ENCODE measurements around the gene KMT5B. TPM values are rescaled to one million over a fixed set of nuclear protein-coding genes. Genes with fewer than 3 reads are reported as not detected.

Gene KMT5B
- total and polyA plus RNA-seq, 2 of the 13 experiments (the other 11 are each of a cell fraction or from before 2014, with no cell fraction given) = 17.6 to 23.7 TPM

GRCh38 chr11:68128682-68129327 is 84.3 kb downstream of the KMT5B start:
- no peak overlapping the region for H2AFZ ChIP-seq (ENCODE audit: low read length)
- peak overlapping the region; percentile 99 for H3K27ac ChIP-seq (ENCODE audit: extremely low read length, insufficient read depth, low read length)
- FAIRE-seq (peak; percentile 62), DNase-seq (ENCODE audit: low spot score) (peak; percentile 76), ATAC-seq (peak; percentile 54)
- no peaks in the 10 kb centered on the region for H4K20me1 ChIP-seq (ENCODE audit: insufficient read depth, low read length)
- 17% methylated on average over 11 of the region's 15 CpGs for WGBS (ENCODE audit: low lambda C conversion rate)
- H3K4me3 ChIP-seq (replicated peaks in 1 of 3; ENCODE audit: insufficient read depth in 1 of 3, low read depth in 2 of 3, low read length in 3 of 3) = peak overlapping the region; percentile 53 to 62 (median 57); a peak in 5 of 6 replicates
- CTCF ChIA-PET (ENCODE audit: low intra/inter-chr PET ratio, low total read pairs) = no interaction called here
- peak overlapping the region; percentile 72 for H3K4me2 ChIP-seq (ENCODE audit: low read depth, low read length)
- BruUV-seq (replicated peaks) = TSS peak; percentile 77
- peaks cover 59% of the 10 kb centered on the region for H3K4me1 ChIP-seq (ENCODE audit: insufficient read depth, low read length)
- no peaks in the 10 kb centered on the region for H3K27me3 ChIP-seq (ENCODE audit: control insufficient read depth in 1 of 2, insufficient read depth in 2 of 2, low read length in 2 of 2)
- intact Hi-C loops (cut with micrococcal nuclease; ENCODE audit: unreplicated experiment) (no loop called here), in situ Hi-C loops (cut with HindIII; ENCODE audit: extremely low pct_ligation_motif_present, low pct_unique_long_range_greater_than_20kb) (no loop called here)
- H3K79me2 ChIP-seq (ENCODE audit: insufficient read depth, low read length) = no peaks in the 10 kb centered on the region
- peak overlapping the region; percentile 66 for H3K9ac ChIP-seq (ENCODE audit: insufficient read depth, low read depth, low read length)
- H3K36me3 ChIP-seq (replicated peaks in 1 of 2; ENCODE audit: control insufficient read depth in 1 of 2, insufficient read depth in 2 of 2, low read length in 2 of 2) = no peaks in the 10 kb centered on the region
- POLR2A ChIA-PET = interaction anchor here (0.7 to 7.6 kb wide), 12 partner anchors 9 to 170 kb away, joined by 3 to 196 read pairs (median 14); partner anchors contain the start of genes ALDH3B1 and TCIRG1
- H3K9me3 ChIP-seq (ENCODE audit: low read length) = peaks cover 20% of the 10 kb centered on the region
- TF ChIP-seq MYNN (CRISPR knock-in tag; IDR thresholded peaks at IDR 0.05; ENCODE audit: low read depth) = peak; percentile 4; the same call in 1 of the 2 replicates
- TF ChIP-seq SNAI1 (CRISPR knock-in tag; IDR thresholded peaks at IDR 0.05; ENCODE audit: borderline replicate concordance) = no peak
- TF ChIP-seq IRF2 (CRISPR knock-in tag; IDR thresholded peaks at IDR 0.05) = no peak
- TF ChIP-seq PITX1 (CRISPR knock-in tag; IDR thresholded peaks at IDR 0.05) = peak; percentile 17; the same call in 1 of the 2 replicates
- TF ChIP-seq ZNF761 (CRISPR knock-in tag; conservative IDR thresholded peaks at IDR 0.05) = no peak
- no peak for TF ChIP-seq FOSL1 (CRISPR knock-in tag; IDR thresholded peaks at IDR 0.05; ENCODE audit: borderline replicate concordance)
- no peak for TF ChIP-seq MYPOP (CRISPR knock-in tag; IDR thresholded peaks at IDR 0.05)
- no peak for TF ChIP-seq ZNF558 (CRISPR knock-in tag; IDR thresholded peaks at IDR 0.05; ENCODE audit: borderline replicate concordance)
- TF ChIP-seq SIN3A (IDR thresholded peaks at IDR 0.05; ENCODE audit: borderline replicate concordance, low read depth, low read length) = peak; percentile 58; the same call in 1 of the 2 replicates
- peak; percentile 54 for TF ChIP-seq ZFX (CRISPR knock-in tag; IDR thresholded peaks at IDR 0.05; ENCODE audit: low read depth)
- TF ChIP-seq ZSCAN22 (CRISPR knock-in tag; IDR thresholded peaks at IDR 0.05) = 0 out of 2 replicates have a peak, but pooled peaks have one; percentile 14
- 0 out of 2 replicates have a peak, but pooled peaks have one; percentile 16 for TF ChIP-seq ELF3 (CRISPR knock-in tag; IDR thresholded peaks at IDR 0.05)
- TF ChIP-seq SMYD3 (CRISPR knock-in tag; IDR thresholded peaks at IDR 0.05) = no peak
- peak; percentile 30; the same call in 1 of the 2 replicates for TF ChIP-seq HINFP (CRISPR knock-in tag; IDR thresholded peaks at IDR 0.05; ENCODE audit: low read depth)
- TF ChIP-seq BCL3 (CRISPR knock-in tag; IDR thresholded peaks at IDR 0.05) = no peak
- no peak for TF ChIP-seq ZBTB33 (CRISPR knock-in tag; IDR thresholded peaks at IDR 0.05)
- TF ChIP-seq FOXK2 (IDR thresholded peaks at IDR 0.05) = no peak
- TF ChIP-seq ZNF670 (CRISPR knock-in tag; IDR thresholded peaks at IDR 0.05; ENCODE audit: borderline replicate concordance) = no peak
- TF ChIP-seq ZNF382 (CRISPR knock-in tag; IDR thresholded peaks at IDR 0.05; ENCODE audit: borderline replicate concordance) = no peak

Measured in HepG2 (cell line).